Measurements from ENCODE around the gene ESPNL.

Gene ESPNL

GRCh38 chr2:238128061-238128440 is 27.9 kb downstream of the ESPNL start:
- DNase-seq (ENCODE audit: low spot score): no peak

GRCh38 chr2:238128534-238129001 is 28.4 kb downstream of the ESPNL start:
- DNase-seq (ENCODE audit: low spot score): no peak

GRCh38 chr2:238129166-238130010 is 29.2 kb downstream of the ESPNL start:
- DNase-seq (ENCODE audit: low spot score): no peak

GRCh38 chr2:238130111-238130695 is 30.1 kb downstream of the ESPNL start:
- no peak for DNase-seq (ENCODE audit: low spot score)

GRCh38 chr2:238130696-238131628 is 30.8 kb downstream of the ESPNL start:
- DNase-seq (ENCODE audit: low spot score): no peak

GRCh38 chr2:238131761-238132462 is 31.8 kb downstream of the ESPNL start:
- no peak for DNase-seq (ENCODE audit: low spot score)

- no peak for DNase-seq (ENCODE audit: low spot score)
Observed at GRCh38 chr2:238132463-238133450, 32.6 kb downstream of the ESPNL start.

GRCh38 chr2:238133499-238134392 is 33.6 kb downstream of the ESPNL start:
- DNase-seq (ENCODE audit: low spot score): no peak

GRCh38 chr2:238134393-238134785 is 34.2 kb downstream of the ESPNL start:
- DNase-seq (ENCODE audit: low spot score): no peak

GRCh38 chr2:238135601-238136150 is 35.5 kb downstream of the ESPNL start:
- no peak for DNase-seq (ENCODE audit: low spot score)

- DNase-seq (ENCODE audit: low spot score): no peak
Observed at GRCh38 chr2:238136820-238137537, 36.8 kb downstream of the ESPNL start.

- DNase-seq (ENCODE audit: low spot score): no peak
Observed at GRCh38 chr2:238137885-238138284, 37.7 kb downstream of the ESPNL start.

- no peak for DNase-seq (ENCODE audit: low spot score)
Observed at GRCh38 chr2:238138331-238139195, 38.4 kb downstream of the ESPNL start, which contains the start of gene KLHL30. Gene KLHL30 (plus strand): TSS chr2:238138668. CDS start chr2:238140755, 2,087 bp downstream.

GRCh38 chr2:238139196-238140039 is 39.3 kb downstream of the ESPNL start:
- DNase-seq (ENCODE audit: low spot score): no peak

GRCh38 chr2:238140040-238140439 is 39.9 kb downstream of the ESPNL start:
- DNase-seq (ENCODE audit: low spot score): no peak

GRCh38 chr2:238140721-238141540 is 40.8 kb downstream of the ESPNL start:
- DNase-seq (ENCODE audit: low spot score): no peak
